VCaP (cell line): ENCODE results near the gene MX2.
A peak's percentile ranks its signal among the peaks of the same experiment; 100 is the strongest.

Experiments
- H3K27ac ChIP-seq: fragments of 450-650 bp; 2 replicates; pipeline ENCODE4 v1.5.1; 2017
- TF ChIP-seq, protein P1 (sequence below): fragments of 450-650 bp; conservative IDR thresholded peaks from 2 replicates; pipeline ENCODE4 v1.5.1; 2017; ENCODE audit warnings: mild to moderate bottlenecking, moderate library complexity

The MX2 gene

DNA sequence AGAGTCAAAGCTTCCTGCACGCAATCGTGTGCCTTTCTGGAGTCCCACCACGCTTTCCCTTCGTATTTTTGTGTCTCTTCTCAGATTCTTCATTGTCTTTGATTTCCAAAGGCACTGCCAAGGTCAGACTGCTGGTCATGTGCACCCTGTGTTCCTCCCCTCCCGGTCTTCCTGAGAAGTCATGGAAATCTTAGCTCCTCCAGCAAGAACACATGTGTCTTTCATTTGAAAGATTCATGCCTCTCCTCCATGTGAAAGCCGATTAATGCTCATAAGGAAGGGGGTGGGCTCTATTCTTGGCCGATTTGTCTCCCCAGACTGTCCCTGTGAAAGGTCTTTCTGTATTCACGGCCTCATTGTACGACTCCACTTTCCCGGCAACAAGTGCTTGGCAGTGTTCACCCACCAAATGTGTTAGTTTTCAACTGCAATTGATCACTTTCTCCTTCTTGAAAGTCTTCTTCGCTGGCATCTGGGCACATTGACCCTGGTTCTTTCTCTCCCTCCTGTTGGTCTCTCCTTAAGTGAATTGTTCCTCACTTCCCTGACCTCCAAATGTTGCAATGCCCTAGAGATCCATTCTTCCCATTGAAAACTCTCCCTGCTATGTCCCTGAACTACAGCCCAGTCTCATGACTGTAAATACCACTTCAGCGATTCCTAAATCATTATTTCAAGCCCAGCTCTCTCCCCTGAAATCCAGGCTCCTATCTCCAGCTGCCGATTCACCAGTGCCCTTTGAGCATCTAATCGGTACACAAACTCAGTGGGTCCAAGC lies 25.4 kb downstream of the MX2 start:
- H3K27ac ChIP-seq = no peak overlapping the region
- TF ChIP-seq, protein P1, sequence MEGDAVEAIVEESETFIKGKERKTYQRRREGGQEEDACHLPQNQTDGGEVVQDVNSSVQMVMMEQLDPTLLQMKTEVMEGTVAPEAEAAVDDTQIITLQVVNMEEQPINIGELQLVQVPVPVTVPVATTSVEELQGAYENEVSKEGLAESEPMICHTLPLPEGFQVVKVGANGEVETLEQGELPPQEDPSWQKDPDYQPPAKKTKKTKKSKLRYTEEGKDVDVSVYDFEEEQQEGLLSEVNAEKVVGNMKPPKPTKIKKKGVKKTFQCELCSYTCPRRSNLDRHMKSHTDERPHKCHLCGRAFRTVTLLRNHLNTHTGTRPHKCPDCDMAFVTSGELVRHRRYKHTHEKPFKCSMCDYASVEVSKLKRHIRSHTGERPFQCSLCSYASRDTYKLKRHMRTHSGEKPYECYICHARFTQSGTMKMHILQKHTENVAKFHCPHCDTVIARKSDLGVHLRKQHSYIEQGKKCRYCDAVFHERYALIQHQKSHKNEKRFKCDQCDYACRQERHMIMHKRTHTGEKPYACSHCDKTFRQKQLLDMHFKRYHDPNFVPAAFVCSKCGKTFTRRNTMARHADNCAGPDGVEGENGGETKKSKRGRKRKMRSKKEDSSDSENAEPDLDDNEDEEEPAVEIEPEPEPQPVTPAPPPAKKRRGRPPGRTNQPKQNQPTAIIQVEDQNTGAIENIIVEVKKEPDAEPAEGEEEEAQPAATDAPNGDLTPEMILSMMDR = no peak

DNA sequence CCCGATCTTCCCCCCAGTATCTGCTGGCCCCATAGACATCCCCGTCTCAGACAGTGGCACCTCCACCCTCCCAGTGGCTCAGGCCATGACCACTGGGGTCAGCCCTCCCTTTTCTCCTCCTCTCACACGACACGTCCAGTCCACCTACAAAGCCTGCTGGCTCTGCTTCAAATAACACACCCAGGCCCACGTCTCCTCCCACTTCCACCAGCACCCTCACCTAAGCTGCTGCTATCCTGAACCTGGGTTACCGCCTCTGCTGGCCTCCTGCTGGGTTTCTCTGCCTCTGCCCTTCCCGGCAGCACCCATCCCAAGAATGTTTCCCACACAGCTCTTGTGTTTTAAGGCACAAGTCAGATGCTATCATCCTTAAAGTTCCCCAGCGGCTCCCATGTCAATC lies 26.0 kb downstream of the MX2 start:
- H3K27ac ChIP-seq = no peak overlapping the region
- TF ChIP-seq, protein P1 = no peak

DNA sequence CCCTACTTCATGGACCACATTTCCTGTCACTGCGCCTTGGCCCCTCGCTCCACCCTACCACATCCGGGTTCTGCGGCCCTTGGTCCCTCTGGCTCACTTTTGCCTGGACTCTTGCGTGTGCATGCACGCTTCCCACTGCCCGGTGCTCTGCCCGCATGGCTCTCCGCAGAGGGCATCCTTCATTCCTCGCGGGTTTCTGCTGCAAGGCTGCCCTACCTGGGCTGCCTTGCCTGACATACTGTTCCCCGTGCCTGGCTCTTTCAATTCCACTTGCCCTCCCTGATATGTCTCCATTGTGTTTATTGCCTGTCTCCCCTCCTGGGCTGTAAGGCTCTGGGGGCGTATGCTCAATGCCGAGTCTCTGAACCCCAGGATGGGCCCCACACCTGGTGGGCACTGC lies 26.4 kb downstream of the MX2 start:
- TF ChIP-seq, protein P1 = no peak
- H3K27ac ChIP-seq = no peak overlapping the region

- TF ChIP-seq, protein P1 = no peak
- H3K27ac ChIP-seq = no peak overlapping the region
Observed at GRCh38 chr21:41390043-41390639, 28.3 kb downstream of the MX2 start.

DNA sequence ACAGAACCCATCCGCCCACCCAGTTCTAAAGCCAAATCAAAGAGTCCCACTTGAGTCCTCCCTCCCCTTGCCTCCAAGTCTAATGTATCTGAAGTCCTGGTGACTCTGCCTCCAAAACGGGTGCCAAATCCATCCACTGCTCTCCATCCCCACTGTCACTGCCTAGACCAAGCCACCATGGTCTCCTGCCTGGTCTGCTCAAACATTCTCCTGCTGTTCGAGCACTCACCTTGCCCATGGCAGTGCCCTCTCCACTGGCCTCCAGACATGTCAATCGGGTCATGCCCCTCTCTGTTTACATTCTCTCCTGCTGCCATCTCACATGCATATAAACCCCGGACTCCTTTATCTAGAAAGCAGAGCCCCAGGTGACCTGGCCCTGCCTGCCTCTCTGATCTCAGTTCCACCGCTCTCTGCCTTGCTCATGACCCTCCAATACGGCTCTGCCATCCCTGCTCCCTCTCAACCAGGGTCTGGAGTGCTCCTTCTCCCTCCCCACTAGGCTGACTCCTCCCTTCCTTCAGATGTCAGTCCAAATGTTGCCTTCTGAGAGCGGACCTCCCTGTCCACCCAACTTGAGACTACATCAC lies 32.1 kb downstream of the MX2 start:
- H3K27ac ChIP-seq = no peak overlapping the region
- TF ChIP-seq, protein P1 = no peak

DNA sequence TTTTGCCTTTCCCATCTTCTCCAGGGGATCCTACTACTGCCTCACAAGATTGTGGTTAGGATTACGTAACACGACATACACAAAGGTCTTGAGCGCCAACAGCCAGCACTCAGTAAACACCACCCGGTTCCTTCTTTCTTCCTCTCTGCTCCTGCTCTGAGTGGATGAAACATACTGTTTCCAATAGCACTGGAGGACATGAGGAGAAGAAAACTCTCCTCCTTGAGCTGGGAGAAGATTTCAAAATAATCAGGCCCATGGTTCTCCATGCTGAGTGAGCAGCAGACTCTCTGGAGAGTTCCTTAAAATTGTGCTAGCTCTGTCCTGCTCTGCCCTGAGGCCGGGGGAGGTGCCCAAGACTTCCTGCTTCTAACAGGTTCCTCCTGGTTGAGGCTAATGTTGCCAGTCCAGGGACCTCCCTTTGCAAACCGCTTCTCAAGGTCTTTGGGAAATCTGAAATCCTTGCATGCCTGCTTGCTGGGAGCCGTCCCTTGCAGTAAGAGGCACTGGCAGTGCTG lies 34.8 kb downstream of the MX2 start:
- peak overlapping the region; percentile 35 for H3K27ac ChIP-seq
- TF ChIP-seq, protein P1 = no peak

- TF ChIP-seq, protein P1 = no peak
- peak overlapping the region; percentile 35; the same call in 1 of the 2 replicates for H3K27ac ChIP-seq
Observed at GRCh38 chr21:41397471-41397891, 35.7 kb downstream of the MX2 start.
